GM18868 (cell line): ENCODE results near the gene MCU.
"Not testable (repeated sequence)": the region's sequence is repeated elsewhere in the genome, so short reads cannot be mapped to it uniquely, and the experiment has no call there.

Experiments used
- ATAC-seq: cut with Tn5 transposase; IDR thresholded peaks from one replicate; pipeline ENCODE4 v1.9.1; 2021; ENCODE audit warnings: mild to moderate bottlenecking, moderate library complexity; ENCODE audit not compliant: unreplicated experiment

The MCU gene

GRCh38 chr10:72729528-72729927, 37.6 kb downstream of the MCU start:
- ATAC-seq: peak; percentile 84

GRCh38 chr10:72730479-72730878, 38.5 kb downstream of the MCU start:
- ATAC-seq: no peak

- no peak for ATAC-seq
These were observed 40.0 kb downstream of the MCU start for GRCh38 chr10:72731916-72732419.

GRCh38 chr10:72732521-72732920, 40.6 kb downstream of the MCU start:
- ATAC-seq: no peak

GRCh38 chr10:72733989-72734388, 42.0 kb downstream of the MCU start:
- no peak for ATAC-seq

- no peak for ATAC-seq
These were observed 43.5 kb downstream of the MCU start for GRCh38 chr10:72735288-72735936.

- no peak for ATAC-seq
These were observed 44.4 kb downstream of the MCU start for GRCh38 chr10:72736176-72736827.

- ATAC-seq: no peak
These were observed 44.9 kb downstream of the MCU start for GRCh38 chr10:72736828-72737220.

- not testable (repeated sequence) for ATAC-seq
These were observed 45.4 kb downstream of the MCU start for GRCh38 chr10:72737357-72737756.

- ATAC-seq: no peak
These were observed 46.5 kb downstream of the MCU start for GRCh38 chr10:72738486-72738885.

- no peak for ATAC-seq
These were observed 48.6 kb downstream of the MCU start for GRCh38 chr10:72740528-72740927.

GRCh38 chr10:72742092-72742491, 50.1 kb downstream of the MCU start:
- no peak for ATAC-seq

GRCh38 chr10:72742797-72743196, 50.9 kb downstream of the MCU start:
- ATAC-seq: no peak

- no peak for ATAC-seq
These were observed 52.6 kb downstream of the MCU start for GRCh38 chr10:72744566-72744965.

- ATAC-seq: no peak
These were observed 54.8 kb downstream of the MCU start for GRCh38 chr10:72746426-72747363.

- no peak for ATAC-seq
These were observed 55.6 kb downstream of the MCU start for GRCh38 chr10:72747521-72747920.

GRCh38 chr10:72753760-72754231, 61.9 kb downstream of the MCU start:
- no peak for ATAC-seq

- no peak for ATAC-seq
These were observed 62.5 kb downstream of the MCU start for GRCh38 chr10:72754275-72755032.

- ATAC-seq: no peak
These were observed 64.9 kb downstream of the MCU start for GRCh38 chr10:72756674-72757385.

GRCh38 chr10:72757732-72758131, 65.8 kb downstream of the MCU start:
- no peak for ATAC-seq
